Ascending aorta (tissue), 2 donors: ENCODE data around the gene ABR. TPM values are rescaled to one million over a fixed set of nuclear protein-coding genes. Genes with fewer than 3 reads are reported as not detected.

Source experiments
- DNase-seq, 2 donors: peaks; one replicate each; pipeline ENCODE4 v3.0.0-alpha.2; 2019; ENCODE audit warnings: low spot score in 2 of 2
- H3K27ac ChIP-seq, 2 donors: fragments of 200-600 bp; sonication (generic); one replicate each; pipeline ENCODE4 v1.5.1; 2016 to 2017; ENCODE audit warnings: mild to moderate bottlenecking in 1 of 2
- H3K27me3 ChIP-seq: fragments of 200-600 bp; sonication (generic); one replicate; pipeline ENCODE4 v1.5.1; 2017
- H3K36me3 ChIP-seq, 2 donors: fragments of 200-600 bp; sonication (generic); one replicate each; pipeline ENCODE4 v1.5.1; 2016
- H3K4me1 ChIP-seq, 2 donors: fragments of 200-600 bp; sonication (generic); one replicate each; pipeline ENCODE4 v1.5.1; 2016 to 2017; ENCODE audit warnings: mild to moderate bottlenecking in 1 of 2
- H3K4me3 ChIP-seq, 2 donors: fragments of 200-600 bp; sonication (generic); one replicate each; pipeline ENCODE4 v1.5.1; 2016 to 2017; ENCODE audit warnings: mild to moderate bottlenecking in 1 of 2
- H3K9me3 ChIP-seq, 2 donors: fragments of 200-600 bp; sonication (generic); one replicate each; pipeline ENCODE4 v1.5.1; 2016
- intact Hi-C: fragments of 100-400 bp; cut with DNase I; formaldehyde crosslinking; loops from one replicate; pipeline ENCODE4 v1.15.1; 2023
- total RNA-seq: library from RNA; depleted of rRNA; stranded (reverse); fragments of >200 nt; gene quantifications from one replicate; pipeline ENCODE4 v1.1.0, GENCODE V29; 2016
- TF ChIP-seq, protein P1 (sequence below), 3 experiments: fragments of 200-600 bp in 2 of 3; fragments of 450-650 bp in 1 of 3; sonication (generic) in 2 of 3; IDR thresholded peaks; one replicate each; pipeline ENCODE4 v1.5.1; 2016 to 2019; ENCODE audit warnings: antibody characterized with exemption in 3 of 3, mild to moderate bottlenecking in 1 of 3, moderate library complexity in 1 of 3

The ABR gene
- 184 TPM for total RNA-seq

DNA sequence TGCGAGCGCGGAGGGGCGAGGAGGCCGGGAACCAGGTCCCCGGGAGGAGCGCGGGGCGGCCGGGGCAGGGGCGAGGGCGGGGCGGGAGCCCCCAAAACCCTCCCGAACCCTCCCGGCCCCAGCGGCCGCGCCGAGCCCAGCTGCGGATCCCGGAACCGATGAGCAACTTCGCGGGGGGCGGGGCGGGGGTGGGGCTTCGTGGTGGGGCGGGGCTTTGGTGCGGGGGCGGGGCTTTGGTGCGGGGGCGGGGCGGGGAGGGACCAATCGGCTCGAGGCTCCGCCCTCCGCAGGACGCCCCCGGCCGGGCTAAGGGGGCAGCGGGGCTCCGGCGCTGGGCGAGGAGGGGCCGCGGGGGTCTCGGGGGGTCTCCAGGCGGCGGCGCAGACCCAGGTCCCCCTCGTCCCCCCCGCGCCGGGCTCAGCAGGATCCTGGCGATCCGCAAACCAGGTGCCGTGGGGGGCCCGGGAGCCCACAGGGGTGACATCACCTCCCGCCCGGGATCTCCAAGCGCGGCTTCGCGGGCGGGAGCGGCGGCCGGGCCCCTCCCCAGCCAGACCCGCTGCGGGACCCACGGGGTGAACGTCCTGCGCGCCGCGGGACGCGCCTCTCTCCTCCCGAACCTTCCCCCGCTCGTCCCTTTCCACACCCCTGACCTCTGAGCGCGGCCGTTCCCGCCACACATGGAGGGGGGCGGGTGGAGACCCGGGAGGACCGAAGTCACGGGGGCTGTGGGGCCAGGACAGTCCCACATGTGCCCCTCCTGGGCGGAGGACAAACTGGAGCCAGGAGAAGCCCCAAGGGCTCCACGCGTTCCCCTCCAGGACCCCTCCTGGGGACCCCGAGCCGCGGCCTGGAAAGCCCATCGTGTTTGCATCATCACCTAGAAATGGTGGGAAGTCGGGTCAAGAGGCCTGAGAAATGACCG lies at the start of gene ABR:
TSS of gene ABR (minus strand) at position 164 of the 925 bp plus-strand sequence. CDS start 254 bp downstream, outside the sequence.
- peak in 1 of 2 donors; percentile 79 for DNase-seq
- H3K9me3 ChIP-seq, result no peaks in the 10 kb centered on the region
- peak within 1 kb of the TSS; percentile 78 to 79 for H3K27ac ChIP-seq
- intact Hi-C loops, result no loop called here
- TF ChIP-seq, protein P1, sequence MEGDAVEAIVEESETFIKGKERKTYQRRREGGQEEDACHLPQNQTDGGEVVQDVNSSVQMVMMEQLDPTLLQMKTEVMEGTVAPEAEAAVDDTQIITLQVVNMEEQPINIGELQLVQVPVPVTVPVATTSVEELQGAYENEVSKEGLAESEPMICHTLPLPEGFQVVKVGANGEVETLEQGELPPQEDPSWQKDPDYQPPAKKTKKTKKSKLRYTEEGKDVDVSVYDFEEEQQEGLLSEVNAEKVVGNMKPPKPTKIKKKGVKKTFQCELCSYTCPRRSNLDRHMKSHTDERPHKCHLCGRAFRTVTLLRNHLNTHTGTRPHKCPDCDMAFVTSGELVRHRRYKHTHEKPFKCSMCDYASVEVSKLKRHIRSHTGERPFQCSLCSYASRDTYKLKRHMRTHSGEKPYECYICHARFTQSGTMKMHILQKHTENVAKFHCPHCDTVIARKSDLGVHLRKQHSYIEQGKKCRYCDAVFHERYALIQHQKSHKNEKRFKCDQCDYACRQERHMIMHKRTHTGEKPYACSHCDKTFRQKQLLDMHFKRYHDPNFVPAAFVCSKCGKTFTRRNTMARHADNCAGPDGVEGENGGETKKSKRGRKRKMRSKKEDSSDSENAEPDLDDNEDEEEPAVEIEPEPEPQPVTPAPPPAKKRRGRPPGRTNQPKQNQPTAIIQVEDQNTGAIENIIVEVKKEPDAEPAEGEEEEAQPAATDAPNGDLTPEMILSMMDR (IDR thresholded peaks at IDR 0.05), result no peak
- H3K36me3 ChIP-seq, result no peaks in the 10 kb centered on the region
- H3K4me1 ChIP-seq, result peaks cover 3 to 18% of the 10 kb centered on the region in 2 donors
- H3K4me3 ChIP-seq, result peak within 1 kb of the TSS; percentile 88 to 97
- no peaks in the 10 kb centered on the region for H3K27me3 ChIP-seq

DNA sequence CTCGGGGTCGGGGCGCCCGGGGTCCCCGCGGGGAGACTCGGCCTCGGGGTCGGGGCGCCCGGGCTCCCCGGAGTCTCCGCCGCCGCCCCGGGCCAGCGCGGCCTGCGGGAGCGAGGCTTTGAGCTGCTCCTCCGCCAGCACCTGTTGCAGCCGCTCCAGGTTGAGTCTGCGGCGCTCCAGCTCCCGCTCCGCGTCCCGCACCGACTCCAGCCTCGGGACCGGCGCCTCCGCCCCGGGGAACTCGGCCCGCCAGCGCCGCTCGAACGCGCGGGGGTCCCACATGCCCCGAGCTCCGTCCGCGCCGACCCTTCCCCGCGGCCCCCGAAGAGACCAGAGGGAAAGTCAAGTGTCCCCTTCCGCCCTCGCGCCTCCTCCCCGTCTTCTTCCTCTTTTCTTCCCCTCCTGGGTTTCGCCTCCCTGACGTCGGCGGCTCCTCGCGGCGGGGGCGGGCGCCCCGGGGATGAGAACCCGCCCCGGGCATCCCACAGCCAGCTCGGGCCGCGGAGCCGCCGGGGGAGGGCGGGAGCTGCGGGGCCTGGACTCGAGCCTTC lies 49.6 kb upstream of the ABR start:
- peaks cover 4 to 7% of the 10 kb centered on the region in 2 donors for H3K4me1 ChIP-seq
- H3K27me3 ChIP-seq, result peaks cover 18% of the 10 kb centered on the region
- peak; percentile 39 to 83 for DNase-seq
- intact Hi-C loops, result no loop called here
- H3K27ac ChIP-seq, result peak overlapping the region in 1 of 2 donors; percentile 39
- H3K36me3 ChIP-seq, result no peaks in the 10 kb centered on the region
- peak overlapping the region; percentile 72 to 88 for H3K4me3 ChIP-seq
- TF ChIP-seq, protein P1 (IDR thresholded peaks at IDR 0.05), result no peak
- H3K9me3 ChIP-seq, result no peaks in the 10 kb centered on the region

DNA sequence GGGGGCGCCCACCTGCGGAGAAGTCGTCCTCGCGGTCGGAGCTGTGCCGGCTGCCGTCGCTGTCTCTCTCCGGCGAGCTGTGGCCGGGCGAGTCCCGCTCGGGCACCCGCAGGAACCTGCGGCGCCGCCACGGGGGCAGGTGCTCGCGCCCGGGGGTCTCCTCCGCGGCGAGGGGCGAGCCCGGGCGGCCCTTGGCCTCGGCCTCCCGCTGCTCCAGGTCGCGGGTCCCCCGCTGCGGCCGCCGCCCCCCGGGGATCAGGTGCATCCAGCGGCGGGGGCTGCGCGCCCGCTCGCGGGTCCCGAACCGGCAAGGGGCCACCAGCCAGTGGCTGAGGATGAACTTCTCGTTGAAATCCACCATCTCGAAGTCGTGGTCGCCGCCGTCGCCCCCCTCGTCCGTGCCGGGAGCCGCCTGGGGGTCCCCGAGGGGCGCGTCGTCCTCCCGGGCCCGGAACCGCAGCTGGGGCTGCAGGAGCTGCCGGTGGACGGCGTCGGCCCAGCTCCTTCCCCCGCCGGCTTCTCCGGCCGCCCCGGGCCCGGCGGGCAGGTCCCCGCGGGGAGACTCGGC lies 49.1 kb upstream of the ABR start:
- H3K4me3 ChIP-seq, result peak overlapping the region; percentile 72 to 88
- TF ChIP-seq, protein P1 (IDR thresholded peaks at IDR 0.05), result no peak
- intact Hi-C loops, result no loop called here
- peaks cover 18% of the 10 kb centered on the region for H3K27me3 ChIP-seq
- H3K27ac ChIP-seq, result peak overlapping the region in 1 of 2 donors; percentile 39
- H3K9me3 ChIP-seq, result no peaks in the 10 kb centered on the region
- DNase-seq, result no peak
- no peaks in the 10 kb centered on the region for H3K36me3 ChIP-seq
- H3K4me1 ChIP-seq, result peaks cover 4 to 7% of the 10 kb centered on the region in 2 donors

DNA sequence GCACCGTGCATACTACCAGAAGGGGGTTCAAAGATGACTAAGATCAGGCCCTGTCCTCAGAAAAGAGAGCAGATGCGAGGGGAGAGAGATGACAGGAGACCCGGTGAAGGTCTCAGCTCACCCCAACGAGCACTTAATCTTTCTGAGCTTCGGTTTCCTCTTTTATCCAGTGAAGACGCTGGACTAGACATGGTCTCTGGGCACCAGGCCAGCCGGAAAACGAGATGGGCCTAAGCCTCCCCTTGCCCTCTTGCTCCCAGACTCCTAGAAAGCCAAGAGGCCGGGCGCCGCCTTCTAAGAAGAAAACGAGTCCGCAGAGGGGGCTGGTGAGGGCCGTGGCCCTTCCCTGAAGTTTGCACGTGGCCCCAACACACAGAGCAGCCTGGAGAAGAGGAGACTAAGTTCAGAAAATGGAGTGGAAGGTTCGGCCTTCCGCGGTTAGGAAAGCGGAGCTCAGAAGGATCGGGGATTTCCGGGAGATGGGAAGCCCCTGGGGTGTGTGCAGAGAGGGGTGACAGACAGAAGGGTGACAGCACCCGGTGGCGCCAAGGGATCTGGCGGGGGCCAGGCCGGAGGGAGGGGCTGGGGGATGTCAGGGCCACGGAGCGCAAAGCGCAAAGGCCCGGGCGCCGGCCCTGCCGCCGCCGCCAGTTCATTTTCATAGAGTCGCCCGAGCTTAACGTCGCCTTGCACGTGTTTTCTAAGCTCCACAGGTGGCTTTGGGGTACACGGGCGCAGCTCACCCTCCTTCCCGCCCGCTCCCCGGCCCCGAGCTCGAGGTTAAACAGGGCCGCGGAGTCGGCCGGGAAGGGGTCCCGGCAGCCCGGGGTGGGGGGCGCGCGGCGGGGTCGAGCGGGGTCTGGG lies 48.4 kb upstream of the ABR start:
- peaks cover 4 to 7% of the 10 kb centered on the region in 2 donors for H3K4me1 ChIP-seq
- peak overlapping the region; percentile 72 to 88 for H3K4me3 ChIP-seq
- intact Hi-C loops, result no loop called here
- no peak overlapping the region for H3K27ac ChIP-seq
- TF ChIP-seq, protein P1 (IDR thresholded peaks at IDR 0.05), result no peak
- DNase-seq, result no peak
- no peaks in the 10 kb centered on the region for H3K36me3 ChIP-seq
- no peaks in the 10 kb centered on the region for H3K9me3 ChIP-seq
- H3K27me3 ChIP-seq, result peaks cover 18% of the 10 kb centered on the region

DNA sequence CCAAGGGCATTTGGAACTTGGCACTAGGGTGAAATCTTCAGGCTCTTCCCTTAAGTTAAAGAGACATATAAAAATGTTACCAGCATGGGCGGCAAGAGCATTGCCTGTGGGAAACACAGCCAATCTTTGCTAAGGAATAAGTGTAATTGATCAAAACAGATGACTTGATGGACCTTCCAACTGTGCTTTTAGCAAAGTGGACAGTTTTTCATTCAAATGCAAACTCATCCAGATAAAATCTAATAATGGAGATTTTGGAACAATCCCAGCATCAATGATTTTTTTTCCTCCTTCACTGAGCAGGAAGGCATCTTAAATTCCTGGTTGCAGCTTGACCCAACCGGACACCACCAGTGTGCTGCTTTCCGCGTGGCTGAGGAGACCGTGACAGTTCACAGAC lies 47.6 kb upstream of the ABR start:
- Histone ChIP-seq H3K4me3 (peak overlapping the region in 1 of 2 donors; percentile 88), H3K27ac (no peak overlapping the region), H3K36me3 (no peaks in the 10 kb centered on the region), H3K4me1 (peaks cover 4 to 7% of the 10 kb centered on the region in 2 donors), H3K27me3 (peaks cover 18% of the 10 kb centered on the region), H3K9me3 (no peaks in the 10 kb centered on the region)
- TF ChIP-seq, protein P1 (IDR thresholded peaks at IDR 0.05), result no peak
- DNase-seq, result no peak
- intact Hi-C loops, result no loop called here
